Bronchial epithelial cell (primary cell): Measurements from ENCODE around the gene SLC25A40. TPM values are rescaled to one million over a fixed set of nuclear protein-coding genes. Genes with fewer than 3 reads are reported as not detected.
"Not testable (repeated sequence)": the region's sequence is repeated elsewhere in the genome, so short reads cannot be mapped to it uniquely, and the experiment has no call there.

Source experiments
- DNase-seq: peaks from one replicate; pipeline ENCODE4 v3.0.0-alpha.2; 2010; ENCODE audit warnings: low read depth
- FAIRE-seq: peaks from 2 replicates; lab custom pipeline; 2011; peaks lifted over from hg19 to GRCh38; lab: Jason Lieb, UNC
- H3K27me3 ChIP-seq: 2 replicates; pipeline ENCODE4 v1.5.1; 2011; ENCODE audit warnings: low read length; ENCODE audit not compliant: control insufficient read depth, insufficient read depth
- H3K36me3 ChIP-seq: 2 replicates; pipeline ENCODE4 v1.5.1; 2011; ENCODE audit warnings: low read length; ENCODE audit not compliant: control insufficient read depth, insufficient read depth
- H3K4me3 ChIP-seq: 2 replicates; pipeline ENCODE4 v1.5.1; 2011; ENCODE audit warnings: mild to moderate bottlenecking, low read depth, low read length, control low read depth
- total RNA-seq: library from RNA; depleted of rRNA; stranded (reverse); fragments of >200 nt; gene quantifications from 2 replicates; pipeline ENCODE4 v1.2.1, GENCODE V29; 2014
- TF ChIP-seq, protein P1 (sequence below): IDR thresholded peaks from 2 replicates; pipeline ENCODE4 v1.5.1; 2011; ENCODE audit warnings: mild to moderate bottlenecking, moderate library complexity, low read length, control low read depth, inconsistent platforms; ENCODE audit not compliant: insufficient read depth, severe bottlenecking

SLC25A40 gene
- total RNA-seq, 1 donor from 2014 or later: 3.9 TPM

DNA sequence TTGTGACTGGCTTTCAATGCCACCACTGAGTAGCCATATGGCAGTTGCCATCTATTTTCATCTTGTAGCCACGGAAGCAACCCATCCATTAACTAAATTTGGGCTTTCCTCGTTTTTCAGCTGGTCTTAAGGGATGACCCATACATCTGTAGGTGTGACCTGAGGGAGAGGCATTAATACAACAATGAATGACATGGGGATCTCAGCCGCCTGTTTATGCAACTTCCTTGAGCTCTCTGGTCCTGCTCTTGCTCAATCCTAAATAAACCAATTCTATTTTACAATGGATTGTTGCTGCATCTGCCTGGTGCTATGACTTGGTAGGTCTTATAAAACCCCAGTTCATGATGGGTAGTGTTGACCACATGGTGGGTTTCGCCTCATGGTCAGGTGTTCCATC lies 36.0 kb upstream of the SLC25A40 start:
- no peaks in the 10 kb centered on the region for H3K36me3 ChIP-seq
- DNase-seq (no peak), FAIRE-seq (no peak)
- TF ChIP-seq, protein P1, sequence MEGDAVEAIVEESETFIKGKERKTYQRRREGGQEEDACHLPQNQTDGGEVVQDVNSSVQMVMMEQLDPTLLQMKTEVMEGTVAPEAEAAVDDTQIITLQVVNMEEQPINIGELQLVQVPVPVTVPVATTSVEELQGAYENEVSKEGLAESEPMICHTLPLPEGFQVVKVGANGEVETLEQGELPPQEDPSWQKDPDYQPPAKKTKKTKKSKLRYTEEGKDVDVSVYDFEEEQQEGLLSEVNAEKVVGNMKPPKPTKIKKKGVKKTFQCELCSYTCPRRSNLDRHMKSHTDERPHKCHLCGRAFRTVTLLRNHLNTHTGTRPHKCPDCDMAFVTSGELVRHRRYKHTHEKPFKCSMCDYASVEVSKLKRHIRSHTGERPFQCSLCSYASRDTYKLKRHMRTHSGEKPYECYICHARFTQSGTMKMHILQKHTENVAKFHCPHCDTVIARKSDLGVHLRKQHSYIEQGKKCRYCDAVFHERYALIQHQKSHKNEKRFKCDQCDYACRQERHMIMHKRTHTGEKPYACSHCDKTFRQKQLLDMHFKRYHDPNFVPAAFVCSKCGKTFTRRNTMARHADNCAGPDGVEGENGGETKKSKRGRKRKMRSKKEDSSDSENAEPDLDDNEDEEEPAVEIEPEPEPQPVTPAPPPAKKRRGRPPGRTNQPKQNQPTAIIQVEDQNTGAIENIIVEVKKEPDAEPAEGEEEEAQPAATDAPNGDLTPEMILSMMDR: no peak
- no peak overlapping the region for H3K4me3 ChIP-seq
- no peaks in the 10 kb centered on the region for H3K27me3 ChIP-seq

DNA sequence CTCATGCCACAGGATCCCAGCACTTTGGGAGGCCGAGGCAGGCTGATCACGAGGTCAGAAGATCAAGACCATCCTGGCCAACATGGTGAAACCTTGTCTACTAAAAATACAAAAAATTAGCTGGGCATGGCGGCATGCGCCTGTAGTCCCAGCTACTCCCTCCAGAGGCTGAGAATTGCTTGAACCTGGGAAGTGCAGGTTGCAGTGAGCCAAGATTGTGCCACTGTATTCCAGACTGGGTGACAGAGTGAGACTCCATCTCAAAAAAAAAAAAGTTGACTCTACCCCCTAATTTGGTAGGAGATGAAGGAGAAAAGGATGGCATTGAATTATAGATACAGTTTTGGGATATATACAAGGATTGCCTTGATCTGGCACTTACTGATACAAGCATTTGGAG lies 32.7 kb upstream of the SLC25A40 start:
- H3K4me3 ChIP-seq, DNase-seq, H3K27me3 ChIP-seq, H3K36me3 ChIP-seq, FAIRE-seq: not testable (repeated sequence)

DNA sequence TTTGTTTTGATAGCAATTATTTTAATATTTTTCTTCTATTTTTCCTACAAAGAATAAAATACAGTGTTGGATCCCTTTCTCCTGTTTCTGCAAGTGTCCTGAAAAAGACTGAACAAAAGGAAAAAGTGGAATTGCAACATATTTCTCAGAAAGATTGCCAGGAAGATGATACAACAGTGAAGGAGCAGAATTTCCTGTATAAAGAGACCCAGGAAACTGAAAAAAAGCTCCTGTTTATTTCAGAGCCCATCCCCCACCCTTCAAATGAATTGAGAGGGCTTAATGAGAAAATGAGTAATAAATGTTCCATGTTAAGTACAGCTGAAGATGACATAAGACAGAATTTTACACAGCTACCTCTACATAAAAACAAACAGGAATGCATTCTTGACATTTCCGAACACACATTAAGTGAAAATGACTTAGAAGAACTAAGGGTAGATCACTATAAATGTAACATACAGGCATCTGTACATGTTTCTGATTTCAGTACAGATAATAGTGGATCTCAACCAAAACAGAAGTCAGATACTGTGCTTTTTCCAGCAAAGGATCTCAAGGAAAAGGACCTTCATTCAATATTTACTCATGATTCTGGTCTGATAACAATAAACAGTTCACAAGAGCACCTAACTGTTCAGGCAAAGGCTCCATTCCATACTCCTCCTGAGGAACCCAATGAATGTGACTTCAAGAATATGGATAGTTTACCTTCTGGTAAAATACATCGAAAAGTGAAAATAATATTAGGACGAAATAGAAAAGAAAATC lies 31.2 kb upstream of the SLC25A40 start:
- not testable (repeated sequence) for H3K4me3 ChIP-seq, H3K36me3 ChIP-seq, H3K27me3 ChIP-seq, FAIRE-seq
- DNase-seq: peak; percentile 21

DNA sequence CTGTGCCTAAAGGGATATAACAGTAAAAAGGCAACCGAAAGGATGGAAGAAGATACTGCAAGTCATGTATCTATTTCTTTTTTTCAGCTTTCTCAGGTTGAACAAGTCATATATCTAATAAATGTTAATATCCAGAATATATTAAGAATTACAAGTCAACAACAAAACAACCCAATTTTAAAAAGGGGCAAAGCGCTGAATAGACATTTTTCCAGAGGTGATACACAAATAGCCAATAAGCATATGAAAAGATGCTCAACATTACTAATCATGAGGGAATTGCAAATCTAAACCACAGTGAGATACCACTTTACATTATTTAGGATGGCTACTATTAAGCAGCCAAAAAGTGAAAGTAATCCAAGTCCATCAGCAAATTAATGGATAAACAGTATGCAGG lies 23.1 kb upstream of the SLC25A40 start:
- DNase-seq: no peak
- Histone ChIP-seq H3K27me3 (no peaks in the 10 kb centered on the region), H3K36me3 (peaks cover 1% of the 10 kb centered on the region), H3K4me3 (no peak overlapping the region)
- TF ChIP-seq, protein P1: no peak
- FAIRE-seq: no peak

DNA sequence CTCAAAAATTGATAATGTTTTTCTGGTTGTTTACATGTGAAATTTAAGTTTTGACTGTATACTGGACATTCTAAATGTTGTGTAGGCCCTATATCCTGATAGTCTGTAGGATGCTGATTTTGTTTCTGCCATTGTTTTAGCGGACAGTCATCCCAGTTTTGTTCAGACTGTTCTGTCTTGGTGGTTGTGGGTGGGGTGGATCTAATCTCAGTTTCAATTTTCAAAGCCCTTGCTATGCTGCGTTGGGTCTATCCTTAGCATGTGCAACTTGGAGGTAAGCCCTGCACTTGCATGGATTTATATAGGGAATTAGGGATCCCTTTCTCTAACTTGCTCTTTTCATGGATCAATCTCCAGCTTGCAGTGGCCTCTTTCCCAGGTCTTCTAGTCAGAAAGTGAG lies 19.2 kb upstream of the SLC25A40 start:
- H3K4me3 ChIP-seq: no peak overlapping the region
- H3K36me3 ChIP-seq: peaks cover 1% of the 10 kb centered on the region
- TF ChIP-seq, protein P1: no peak
- no peaks in the 10 kb centered on the region for H3K27me3 ChIP-seq
- FAIRE-seq (no peak), DNase-seq (no peak)

DNA sequence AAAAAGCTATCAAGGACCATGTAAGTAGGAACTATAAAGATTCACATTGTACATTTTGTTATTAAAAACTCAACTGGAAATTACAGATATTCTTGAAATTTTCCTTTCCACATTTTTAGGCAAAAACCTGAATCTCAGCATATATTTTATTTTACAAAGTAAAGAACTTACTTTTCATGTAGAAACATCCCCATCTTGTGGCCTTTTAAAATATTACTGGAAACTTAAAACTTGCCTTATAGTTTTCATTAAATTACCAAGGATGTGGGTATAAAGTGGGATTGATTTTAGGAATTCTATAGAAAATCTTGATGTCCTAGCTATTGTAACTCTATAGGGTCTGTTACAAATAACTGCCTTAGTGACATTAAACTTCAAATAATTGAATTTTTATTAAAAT lies 10.7 kb upstream of the SLC25A40 start:
- DNase-seq (peak; percentile 56), FAIRE-seq (no peak)
- TF ChIP-seq, protein P1: no peak
- H3K4me3 ChIP-seq: no peak overlapping the region
- no peaks in the 10 kb centered on the region for H3K27me3 ChIP-seq
- H3K36me3 ChIP-seq: no peaks in the 10 kb centered on the region

DNA sequence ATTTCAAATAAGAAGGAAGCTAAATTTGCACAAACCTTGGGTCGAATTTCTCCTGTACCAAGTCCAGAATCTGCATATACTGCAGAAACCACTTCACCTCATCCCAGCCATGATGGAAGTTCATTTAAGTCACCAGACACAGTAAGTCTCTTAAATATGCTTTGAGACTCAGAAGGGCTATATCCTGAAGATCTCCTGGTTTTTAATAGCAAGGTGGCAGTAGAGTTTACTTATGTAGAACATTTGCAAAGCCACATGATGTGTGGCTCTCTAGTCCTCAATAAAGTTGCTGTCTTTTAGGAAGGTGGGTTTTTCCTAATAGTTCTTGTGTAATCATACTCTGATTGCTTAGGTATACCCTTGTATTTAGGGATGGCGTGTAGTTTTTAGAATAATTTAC lies 8.9 kb upstream of the SLC25A40 start:
- TF ChIP-seq, protein P1: no peak
- H3K4me3 ChIP-seq: no peak overlapping the region
- H3K36me3 ChIP-seq: no peaks in the 10 kb centered on the region
- no peaks in the 10 kb centered on the region for H3K27me3 ChIP-seq
- DNase-seq: no peak
- FAIRE-seq: no peak
